Adrenal gland (tissue), 12 donors: ENCODE results near the gene MSMO1. TPM values are rescaled to one million over a fixed set of nuclear protein-coding genes. Genes with fewer than 3 reads are reported as not detected.

Experiments
- DNase-seq, 7 donors: peaks; one replicate each; pipeline ENCODE4 v3.0.0-alpha.2; 2019 to 2020
- H3K27ac ChIP-seq, 5 donors: fragments of 200-600 bp; sonication (generic) in 4 of 5; 1 replicate in 3 of 5; 2 replicates in 2 of 5; pipeline versions ENCODE4 v1.5.1 to v1.8.0; 2016 to 2020; ENCODE audit warnings: mild to moderate bottlenecking in 1 of 5
- H3K27me3 ChIP-seq: fragments of 200-600 bp; 2 replicates; pipeline ENCODE4 v1.8.0; 2021
- H3K36me3 ChIP-seq, 2 donors: fragments of 200-600 bp; replicated peaks in 1 of 2; 1 replicate in 1 of 2; 2 replicates in 1 of 2; pipeline versions ENCODE4 v1.5.1 to v1.8.0; 2018 to 2022
- H3K4me1 ChIP-seq, 2 donors: fragments of 200-600 bp; replicated peaks in 1 of 2; 1 replicate in 1 of 2; 2 replicates in 1 of 2; pipeline versions ENCODE4 v1.5.1 to v1.8.0; 2018 to 2021
- H3K4me3 ChIP-seq, 4 donors: fragments of 200-600 bp; sonication (generic) in 3 of 4; one replicate each; pipeline ENCODE4 v1.5.1; 2016 to 2018
- H3K9me3 ChIP-seq, 3 donors: fragments of 200-600 bp; sonication (generic) in 1 of 3; replicated peaks in 1 of 3; 1 replicate in 2 of 3; 2 replicates in 1 of 3; pipeline versions ENCODE4 v1.5.1 to v1.8.0; 2016 to 2021
- POLR2A ChIP-seq, 2 donors: fragments of 450-650 bp; IDR thresholded peaks; one replicate each; pipeline ENCODE4 v1.6.1; 2017; ENCODE audit warnings: antibody characterized with exemption in 2 of 2, mild to moderate bottlenecking in 2 of 2, moderate library complexity in 1 of 2
- WGBS, 4 donors: extraction: QIAGEN DNeasy Blood & Tissue Kit in 2 of 4; methylation state at CpG; one replicate each; pipeline versions ENCODE4 v1.1.5 to v1.1.7; 2013 to 2017; 5-methylcytosine and 5-hydroxymethylcytosine counted together
- intact Hi-C, 2 donors: fragments of 100-400 bp; cut with DNase I; formaldehyde crosslinking; loops; one replicate each; pipeline versions ENCODE4 v1.14.1 to v1.15.0; 2022 to 2023
- polyA plus RNA-seq, 3 donors: library from polyadenylated mRNA; stranded (reverse); fragments of 200-250 nt in 2 of 3; fragments of 350-450 nt in 1 of 3; fragmentation: Illumina TruSeq in 1 of 3; extraction: RNeasy Lipid Tissue Mini Kit (QIAGEN cat#74804) in 1 of 3; gene quantifications; one replicate each; pipeline ENCODE4 v1.2.3, GENCODE V29; 2013 to 2014
- total RNA-seq, 9 donors: library from RNA; depleted of rRNA in 4 of 9; stranded (reverse); fragments of >200 nt in 4 of 9; fragments of 120-200 nt in 1 of 9; fragmentation: NEBNext Ultra II Directional in 1 of 9; extraction: Animal tissue kit (Norgen Biotek cat#: 25700) in 1 of 9; gene quantifications; one replicate each; pipeline versions ENCODE4 v1.1.0 to v1.2.4, GENCODE V29; 2013 to 2023
- TF ChIP-seq, protein P1 (sequence below), 6 experiments: fragments of 450-650 bp in 4 of 6; fragments of 200-600 bp in 2 of 6; sonication (generic) in 1 of 6; IDR thresholded peaks; 1 replicate in 5 of 6; 2 replicates in 1 of 6; pipeline versions ENCODE4 v1.5.1 to v1.8.0; 2016 to 2021; ENCODE audit warnings: antibody characterized with exemption in 6 of 6, mild to moderate bottlenecking in 2 of 6, moderate library complexity in 1 of 6
- donor health status: healthy with polysubstance abuse.
- donor health status: Bipolar disorder and iron deficiency.
- donor health status: DM: yes; HTN: yes; CAD: no.
- donor health status: DM: no; HTN: no; CAD: no.
- donor health status: DM: no; HTN: no; CAD: no.
- donor health status: DM: yes; HTN: yes; CAD: no.

Gene MSMO1
- total and polyA plus RNA-seq, 12 donors, result 9.3 to 2,076 (median 56.6) TPM

DNA sequence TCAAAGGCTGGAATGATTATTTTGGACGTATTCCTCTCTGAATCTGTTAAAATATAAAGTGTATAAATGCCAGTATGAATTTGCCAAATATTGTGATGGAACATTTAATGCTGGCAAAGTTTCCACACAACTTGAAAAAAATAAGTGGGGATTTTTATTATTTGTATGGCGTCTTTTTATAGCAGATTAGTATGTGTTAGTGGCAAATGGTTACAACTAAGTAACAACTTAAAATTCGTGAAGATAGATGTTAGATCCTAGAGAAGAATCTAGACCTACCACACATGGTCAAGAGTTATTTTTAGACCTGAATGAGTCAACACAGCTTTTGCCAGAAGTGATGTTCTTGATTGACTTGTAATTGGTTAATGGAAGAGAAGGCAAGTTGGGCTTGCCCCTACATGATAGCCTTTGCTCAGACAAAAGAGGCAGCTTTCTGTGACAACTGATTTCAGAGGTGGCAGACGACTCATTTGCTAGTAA is 56.2 kb downstream of the MSMO1 start:
- Histone ChIP-seq H3K4me3 (no peak overlapping the region), H3K4me1 (peaks cover 0 to 10% of the 10 kb centered on the region in 2 donors), H3K27ac (no peak overlapping the region), H3K36me3 (no peaks in the 10 kb centered on the region), H3K27me3 (no peaks in the 10 kb centered on the region), H3K9me3 (no peaks in the 10 kb centered on the region)
- TF ChIP-seq, protein P1, sequence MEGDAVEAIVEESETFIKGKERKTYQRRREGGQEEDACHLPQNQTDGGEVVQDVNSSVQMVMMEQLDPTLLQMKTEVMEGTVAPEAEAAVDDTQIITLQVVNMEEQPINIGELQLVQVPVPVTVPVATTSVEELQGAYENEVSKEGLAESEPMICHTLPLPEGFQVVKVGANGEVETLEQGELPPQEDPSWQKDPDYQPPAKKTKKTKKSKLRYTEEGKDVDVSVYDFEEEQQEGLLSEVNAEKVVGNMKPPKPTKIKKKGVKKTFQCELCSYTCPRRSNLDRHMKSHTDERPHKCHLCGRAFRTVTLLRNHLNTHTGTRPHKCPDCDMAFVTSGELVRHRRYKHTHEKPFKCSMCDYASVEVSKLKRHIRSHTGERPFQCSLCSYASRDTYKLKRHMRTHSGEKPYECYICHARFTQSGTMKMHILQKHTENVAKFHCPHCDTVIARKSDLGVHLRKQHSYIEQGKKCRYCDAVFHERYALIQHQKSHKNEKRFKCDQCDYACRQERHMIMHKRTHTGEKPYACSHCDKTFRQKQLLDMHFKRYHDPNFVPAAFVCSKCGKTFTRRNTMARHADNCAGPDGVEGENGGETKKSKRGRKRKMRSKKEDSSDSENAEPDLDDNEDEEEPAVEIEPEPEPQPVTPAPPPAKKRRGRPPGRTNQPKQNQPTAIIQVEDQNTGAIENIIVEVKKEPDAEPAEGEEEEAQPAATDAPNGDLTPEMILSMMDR (IDR thresholded peaks at IDR 0.05), result no peak
- no peak for TF ChIP-seq POLR2A (IDR thresholded peaks at IDR 0.05)
- intact Hi-C loops, result no loop called here
- 57 to 71% (median 62%) methylated on average over 4 of the region's 4 CpGs for WGBS, 4 donors
- DNase-seq, result no peak

DNA sequence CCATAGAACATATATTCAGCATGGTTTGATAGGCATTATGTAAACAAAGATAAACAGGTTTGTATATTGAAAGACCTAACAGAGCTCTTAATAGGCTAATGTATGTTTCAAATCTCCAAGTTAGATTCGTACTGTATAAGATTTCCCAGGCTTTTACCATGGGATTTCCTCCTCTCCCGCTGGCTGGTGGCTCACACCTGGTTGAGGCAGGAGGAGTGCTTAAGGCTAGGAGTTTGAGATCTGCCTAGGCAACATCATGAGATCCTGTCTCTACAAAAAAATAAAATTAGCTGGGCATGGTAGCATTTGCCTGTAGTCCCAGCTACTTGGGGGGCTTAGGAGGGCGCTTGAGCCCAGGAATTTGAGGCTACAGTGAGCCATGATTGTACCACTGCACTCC is 56.7 kb downstream of the MSMO1 start:
- WGBS, 4 donors, result 73 to 90% (median 79%) methylated on average over 3 of the region's 3 CpGs
- no peak overlapping the region for H3K4me3 ChIP-seq
- H3K36me3 ChIP-seq, result no peaks in the 10 kb centered on the region
- DNase-seq, result no peak
- peaks cover 0 to 10% of the 10 kb centered on the region in 2 donors for H3K4me1 ChIP-seq
- no peak overlapping the region for H3K27ac ChIP-seq
- H3K9me3 ChIP-seq, result no peaks in the 10 kb centered on the region
- TF ChIP-seq POLR2A (IDR thresholded peaks at IDR 0.05), result no peak
- no peaks in the 10 kb centered on the region for H3K27me3 ChIP-seq
- intact Hi-C loops, result no loop called here

DNA sequence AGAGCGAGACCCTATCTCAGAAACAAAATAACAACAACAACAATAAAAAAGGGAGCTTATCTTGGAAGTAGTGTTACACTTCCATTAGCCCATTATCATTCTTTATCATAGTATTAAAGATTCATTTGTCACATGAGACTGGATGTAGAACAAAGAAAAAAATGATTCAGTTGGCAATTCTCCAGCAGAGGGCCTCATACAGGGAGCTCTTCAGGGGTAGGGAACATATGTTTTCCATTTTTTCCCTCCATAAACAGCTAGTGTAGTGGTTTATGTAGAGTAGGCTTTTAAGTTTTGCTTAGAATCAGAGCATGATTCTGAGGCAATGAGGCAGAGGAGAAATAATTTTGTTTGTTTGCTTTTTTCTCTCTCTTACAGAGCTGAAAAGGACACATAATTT is 57.1 kb downstream of the MSMO1 start:
- Histone ChIP-seq H3K4me3 (no peak overlapping the region), H3K4me1 (peaks cover 0 to 10% of the 10 kb centered on the region in 2 donors), H3K27ac (no peak overlapping the region), H3K9me3 (no peaks in the 10 kb centered on the region), H3K36me3 (no peaks in the 10 kb centered on the region), H3K27me3 (no peaks in the 10 kb centered on the region)
- TF ChIP-seq POLR2A (IDR thresholded peaks at IDR 0.05), result no peak
- TF ChIP-seq, protein P1 (IDR thresholded peaks at IDR 0.05), result no peak
- DNase-seq, result no peak
- intact Hi-C loops, result no loop called here
- WGBS, 4 donors, result 87 to 100% (median 92%) methylated on average over 1 of the region's 1 CpG

DNA sequence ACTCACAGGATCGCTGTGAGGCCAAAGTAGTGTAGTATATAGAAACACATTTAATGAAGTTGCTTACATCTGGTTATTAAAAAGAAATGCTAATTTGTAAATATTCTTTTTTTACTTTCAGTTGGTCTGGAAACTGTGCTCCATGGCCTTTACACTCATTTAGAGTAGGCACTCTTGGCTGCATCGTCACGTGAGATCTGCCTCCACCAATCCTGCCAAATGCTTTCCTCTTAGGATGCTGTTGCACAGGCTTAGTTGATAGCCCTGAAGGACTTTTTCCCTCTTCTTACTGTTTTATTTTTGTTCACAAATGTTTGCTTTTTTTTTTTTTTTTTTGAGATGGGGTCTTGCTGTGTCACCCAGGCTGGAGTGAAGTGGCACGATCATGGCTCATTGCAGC is 57.7 kb downstream of the MSMO1 start:
- no peak for TF ChIP-seq POLR2A (IDR thresholded peaks at IDR 0.05)
- TF ChIP-seq, protein P1 (IDR thresholded peaks at IDR 0.05), result no peak
- Histone ChIP-seq H3K27ac (no peak overlapping the region), H3K9me3 (no peaks in the 10 kb centered on the region), H3K27me3 (no peaks in the 10 kb centered on the region), H3K4me3 (no peak overlapping the region), H3K36me3 (no peaks in the 10 kb centered on the region), H3K4me1 (peaks cover 0 to 10% of the 10 kb centered on the region in 2 donors)
- DNase-seq, result no peak
- intact Hi-C loops, result no loop called here
- 82 to 88% (median 84%) methylated on average over 4 of the region's 4 CpGs for WGBS, 4 donors

DNA sequence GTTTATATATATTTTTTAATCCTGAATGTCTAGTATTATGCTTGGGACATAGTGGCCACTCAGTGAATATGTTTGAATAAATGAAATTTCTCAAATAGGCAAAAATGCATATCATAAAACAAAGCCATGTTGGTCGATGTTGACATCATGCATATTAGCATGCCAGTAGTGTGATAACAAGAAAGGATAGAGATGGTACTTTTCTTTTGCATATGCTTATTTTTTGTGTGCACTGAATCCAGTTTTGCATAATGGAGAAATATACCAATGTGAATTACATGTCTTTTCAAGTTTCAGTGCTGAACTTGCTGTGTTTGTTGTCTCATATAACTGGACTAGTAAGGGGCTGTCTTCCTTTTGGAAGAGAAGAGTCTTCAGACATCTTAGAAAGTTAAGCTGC is 58.9 kb downstream of the MSMO1 start:
- intact Hi-C loops, result no loop called here
- no peak for TF ChIP-seq POLR2A (IDR thresholded peaks at IDR 0.05)
- TF ChIP-seq, protein P1 (IDR thresholded peaks at IDR 0.05), result no peak
- WGBS, 4 donors, result 91 to 100% (median 96%) methylated on average over 1 of the region's 1 CpG

More for the DNA sequence above, 58.9 kb downstream of the MSMO1 start:
- DNase-seq, result no peak
- Histone ChIP-seq H3K36me3 (no peaks in the 10 kb centered on the region), H3K27ac (no peak overlapping the region), H3K27me3 (no peaks in the 10 kb centered on the region), H3K4me1 (peaks cover 0 to 10% of the 10 kb centered on the region in 2 donors), H3K4me3 (no peak overlapping the region), H3K9me3 (no peaks in the 10 kb centered on the region)
